Ramos (cell line): ENCODE data around the gene SH2D3C.

Experiments used
- in situ Hi-C: fragments of 300-500 bp; cut with MboI; formaldehyde crosslinking; loops from one replicate; pipeline ENCODE4 v1.14.3; 2022; ENCODE audit warnings: low sequenced_read_pairs; ENCODE audit not compliant: unreplicated experiment

Gene SH2D3C

GRCh38 chr9:127710204-127710783 is 68.2 kb downstream of the SH2D3C start:
- in situ Hi-C loops: no loop called here

DNA sequence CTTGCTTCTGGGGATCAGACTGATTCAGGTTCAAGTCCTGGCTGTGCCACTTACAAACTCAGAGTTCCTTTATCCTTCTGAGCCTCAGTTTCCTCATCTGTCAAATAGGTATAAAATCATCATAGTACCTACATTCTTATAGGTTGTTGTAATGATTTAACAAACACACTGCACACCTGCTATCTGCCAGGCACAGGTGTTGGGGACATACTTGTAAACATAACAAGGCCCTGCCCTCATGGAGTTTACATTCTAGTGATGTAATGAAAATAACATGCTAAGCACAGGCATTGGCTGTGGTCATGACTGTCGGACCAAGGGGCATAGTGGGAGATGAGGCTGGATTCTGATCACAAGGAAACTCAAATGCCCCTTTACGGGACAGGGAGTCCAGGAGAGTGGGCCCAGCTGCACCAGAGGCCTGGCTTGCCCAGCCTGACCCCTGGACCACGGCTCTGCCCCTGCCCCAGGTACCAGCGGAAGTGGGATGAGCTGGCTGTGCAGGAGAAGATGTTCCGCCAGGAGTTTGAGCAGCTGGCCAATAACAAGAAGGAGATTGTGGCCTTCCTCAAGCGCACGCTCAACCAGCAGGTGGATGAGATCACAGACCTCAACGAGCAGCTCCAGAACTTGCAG is 69.4 kb downstream of the SH2D3C start:
- in situ Hi-C loops: no loop called here

DNA sequence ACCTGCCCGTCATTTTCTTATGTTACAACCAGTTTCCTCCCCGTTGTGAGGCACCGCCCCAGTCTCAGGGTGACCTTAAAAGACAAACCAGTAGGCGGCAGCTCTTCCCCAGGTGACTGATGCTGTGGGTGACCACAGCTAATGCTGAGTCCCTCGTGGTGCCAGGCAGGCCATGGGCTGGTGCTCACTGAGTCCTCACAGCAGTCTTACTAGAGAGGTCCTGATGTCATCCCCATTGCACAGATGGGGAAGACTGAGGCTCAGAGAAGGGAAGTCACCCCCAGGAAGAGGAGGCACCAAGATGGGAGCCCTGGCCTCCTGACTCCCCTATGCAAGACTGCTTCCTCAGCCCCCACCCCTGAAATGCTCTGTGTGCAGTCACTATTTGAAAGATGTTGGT is 70.7 kb downstream of the SH2D3C start:
- in situ Hi-C loops: no loop called here

DNA sequence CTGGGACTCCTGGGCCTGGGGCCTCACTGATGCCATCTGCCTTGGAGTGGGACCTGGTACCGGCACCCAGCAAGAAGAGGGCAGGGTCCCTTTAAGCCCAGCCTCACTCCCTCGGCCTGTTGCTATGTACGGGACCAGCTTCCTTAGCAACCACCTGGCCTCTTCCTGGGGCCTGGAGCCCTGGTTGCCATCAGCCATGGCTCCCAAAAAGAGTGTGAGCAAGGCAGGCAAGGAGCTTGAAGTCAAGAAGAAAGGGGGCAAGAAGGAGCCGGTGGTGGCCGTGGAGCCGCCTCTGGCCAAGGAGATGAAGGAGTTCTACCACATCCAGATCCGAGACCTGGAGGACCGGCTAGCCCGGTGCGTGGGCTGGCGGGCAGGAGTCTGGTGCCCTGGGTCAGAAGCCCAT is 71.6 kb downstream of the SH2D3C start, which contains the start of gene CFAP157:
Gene CFAP157, plus strand, starts transcription at position 153 of the 406 bp plus-strand sequence. Its CDS starts 44 bp downstream, at position 197.
- in situ Hi-C loops: no loop called here

- in situ Hi-C loops: no loop called here
Measured at GRCh38 chr9:127705577-127706379, 72.7 kb downstream of the SH2D3C start.

GRCh38 chr9:127703289-127703946 is 75.0 kb downstream of the SH2D3C start:
- in situ Hi-C loops: no loop called here

DNA sequence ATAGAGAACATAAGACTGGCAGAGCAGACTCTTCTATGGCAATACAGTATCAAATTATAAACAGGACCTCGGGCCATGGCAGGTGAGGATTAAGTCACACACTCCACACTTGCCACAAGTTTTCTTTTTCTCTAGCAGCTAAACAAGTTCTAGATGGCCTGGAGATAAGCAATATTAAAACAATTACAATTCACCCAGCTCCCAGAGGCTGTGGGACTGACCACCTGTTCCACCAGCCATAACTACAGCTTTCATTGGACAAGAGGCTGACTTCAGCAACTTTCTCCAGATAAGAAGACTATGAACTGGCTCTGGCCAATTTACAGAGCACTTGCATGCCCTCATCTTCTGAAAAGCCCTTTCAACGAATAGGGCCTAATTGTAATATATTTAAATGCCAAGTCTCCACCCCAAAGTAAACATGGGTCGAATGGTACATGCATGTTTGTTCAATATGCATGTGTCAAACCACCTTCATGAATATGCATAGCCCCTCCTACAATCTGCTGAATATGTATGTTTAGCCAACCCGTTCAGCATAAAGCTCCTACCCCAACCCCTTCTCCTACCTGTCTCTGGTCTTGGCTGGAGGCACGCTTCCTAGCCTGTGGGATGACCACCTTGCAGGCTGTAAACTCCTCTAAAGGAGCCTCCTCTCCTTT is 77.7 kb downstream of the SH2D3C start:
- in situ Hi-C loops: no loop called here

DNA sequence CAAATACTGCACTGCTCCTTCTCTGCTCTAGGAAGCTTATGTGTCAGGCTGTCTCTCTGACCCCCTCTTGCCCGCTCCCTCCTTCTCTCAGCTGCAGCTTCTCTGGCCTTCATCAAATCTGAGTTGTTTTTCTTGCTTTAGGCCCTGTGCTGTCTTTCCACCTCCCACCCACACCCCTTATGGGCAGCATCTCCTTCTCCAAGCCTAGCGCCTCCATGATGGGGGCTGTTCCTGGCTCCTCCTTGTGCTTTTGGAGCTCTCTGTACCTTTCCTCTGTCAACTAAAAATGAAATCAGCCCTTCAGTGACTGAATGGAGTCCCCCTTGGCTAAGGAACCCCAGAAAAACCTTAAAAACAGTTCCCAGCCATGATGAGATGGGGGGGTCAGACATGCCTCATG is 78.3 kb downstream of the SH2D3C start:
- in situ Hi-C loops: no loop called here

- in situ Hi-C loops: no loop called here
Measured at GRCh38 chr9:127698985-127699670, 79.3 kb downstream of the SH2D3C start.

GRCh38 chr9:127698386-127698785 is 80.1 kb downstream of the SH2D3C start:
- in situ Hi-C loops: no loop called here

- in situ Hi-C loops: no loop called here
Measured at GRCh38 chr9:127697575-127697974, 80.9 kb downstream of the SH2D3C start.

GRCh38 chr9:127694890-127695720 is 83.4 kb downstream of the SH2D3C start:
- in situ Hi-C loops: no loop called here

DNA sequence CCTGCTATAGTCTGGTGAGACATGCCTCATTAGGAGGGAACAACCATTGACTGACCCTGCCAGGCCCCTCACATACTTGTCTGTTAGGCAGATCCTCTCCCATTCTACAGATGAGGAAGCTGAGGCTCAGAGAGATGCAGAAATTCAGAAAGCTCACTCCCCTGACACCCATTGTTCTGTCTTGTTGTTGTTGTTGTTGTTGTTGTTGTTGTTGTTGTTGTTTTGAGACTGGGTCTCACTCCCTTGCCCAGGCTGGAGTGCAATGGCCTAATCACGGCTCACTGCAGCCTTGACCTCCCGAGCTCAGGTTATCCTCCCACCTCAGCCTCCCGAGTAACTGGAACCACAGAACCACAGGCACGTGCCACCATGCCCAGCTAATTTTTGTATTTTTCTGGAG is 84.8 kb downstream of the SH2D3C start:
- in situ Hi-C loops: no loop called here

GRCh38 chr9:127693143-127693542 is 85.3 kb downstream of the SH2D3C start:
- in situ Hi-C loops: no loop called here

DNA sequence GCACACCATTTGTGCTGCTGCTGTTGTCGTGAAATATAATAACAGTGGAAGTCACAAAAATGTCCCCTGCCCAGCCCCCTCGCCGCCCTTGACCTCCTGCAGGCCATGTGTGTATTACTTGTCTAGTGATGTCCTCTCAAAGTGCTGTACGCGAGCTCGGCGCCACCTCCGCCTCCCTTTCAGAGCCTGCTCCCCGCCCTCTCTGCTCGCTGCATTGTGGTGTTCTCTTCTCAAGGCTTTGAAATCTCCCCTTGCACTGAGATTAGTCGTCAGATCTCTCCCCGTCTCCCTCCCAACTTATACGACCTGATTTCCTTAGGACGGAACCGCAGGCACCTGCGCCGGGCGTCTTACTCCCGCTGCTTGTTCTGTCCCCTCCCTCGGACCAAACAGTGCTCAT is 86.4 kb downstream of the SH2D3C start:
- in situ Hi-C loops: no loop called here

- in situ Hi-C loops: no loop called here
Measured at GRCh38 chr9:127690735-127691134, 87.7 kb downstream of the SH2D3C start.

DNA sequence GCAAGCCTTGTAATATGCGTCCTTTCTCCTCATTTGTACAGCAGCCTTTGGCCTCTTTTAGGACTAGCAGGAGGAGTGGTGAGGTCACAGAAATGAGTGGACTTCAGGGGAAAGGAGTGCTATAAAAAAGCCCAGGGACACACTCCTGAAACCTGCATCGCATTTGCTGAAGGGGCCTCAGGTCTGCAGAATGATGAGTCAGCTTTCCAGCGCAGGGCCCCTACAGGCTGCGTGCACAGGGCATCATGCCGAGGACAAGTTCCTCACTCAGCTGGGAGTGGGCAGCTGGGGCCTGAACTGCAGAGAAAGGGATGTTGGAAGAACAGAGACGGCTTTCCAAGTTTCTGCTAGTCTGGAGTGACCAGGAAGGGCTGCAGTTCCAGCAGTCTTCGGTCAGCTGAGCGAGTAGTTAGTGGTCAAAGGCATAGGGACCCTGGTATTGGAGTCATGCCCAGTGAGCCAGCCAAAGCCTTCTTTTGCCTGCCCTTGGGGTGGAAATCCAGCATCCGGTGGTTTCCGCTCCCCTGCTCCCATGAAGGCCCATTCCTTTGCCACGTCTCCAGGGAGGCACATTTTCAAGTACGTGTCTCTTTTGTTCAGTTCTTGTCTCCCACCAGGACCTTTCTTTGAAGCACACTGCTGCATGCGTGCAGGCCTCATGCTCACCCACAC is 89.0 kb downstream of the SH2D3C start:
- in situ Hi-C loops: no loop called here
